SU-DHL-6 (cell line): ENCODE results near the gene OTULIN.

ENCODE experiments used
- H2AFZ ChIP-seq: fragments of 200-600 bp; sonication (generic); 2 replicates; pipeline ENCODE4 v1.6.1; 2014; ENCODE audit warnings: low read depth, mild to moderate bottlenecking, moderate library complexity, mixed read lengths, antibody characterized with exemption, low read length; ENCODE audit not compliant: severe bottlenecking
- H3F3A ChIP-seq: fragments of 200-600 bp; shearing (Covaris generic); 2 replicates; pipeline ENCODE4 v1.6.0; 2016; ENCODE audit warnings: antibody characterized with exemption, mild to moderate bottlenecking; ENCODE audit not compliant: insufficient read depth
- H3K27ac ChIP-seq: fragments of 200-600 bp; sonication (generic); 2 replicates; pipeline ENCODE4 v1.5.1; 2016; ENCODE audit warnings: low read depth, mild to moderate bottlenecking, low read length, moderate library complexity, mixed read lengths
- H3K27me3 ChIP-seq: fragments of 200-600 bp; sonication (generic), shearing (Covaris generic); 2 replicates; pipeline ENCODE4 v1.6.0; 2014; ENCODE audit warnings: mild to moderate bottlenecking, low read length
- H3K36me3 ChIP-seq: fragments of 200-600 bp; sonication (generic); 2 replicates; pipeline ENCODE4 v1.6.1; 2014; ENCODE audit warnings: mild to moderate bottlenecking, low read length, mixed read lengths
- H3K4me2 ChIP-seq: fragments of 300-600, 200-600 bp; shearing (Covaris generic), sonication (generic); 2 replicates; pipeline ENCODE4 v1.6.0; 2014; ENCODE audit warnings: low read length, low read depth, mild to moderate bottlenecking; ENCODE audit not compliant: poor library complexity, severe bottlenecking
- H3K4me3 ChIP-seq: fragments of 200-600 bp; sonication (generic); 2 replicates; pipeline ENCODE4 v1.5.1; 2014; ENCODE audit warnings: antibody characterized with exemption, low read length, mild to moderate bottlenecking, mixed read lengths; ENCODE audit not compliant: insufficient read depth, poor library complexity, severe bottlenecking
- H3K79me2 ChIP-seq: fragments of 200-600 bp; sonication (generic); 2 replicates; pipeline ENCODE4 v1.6.1; 2014; ENCODE audit warnings: mild to moderate bottlenecking, low read length, moderate library complexity; ENCODE audit not compliant: insufficient read depth
- H3K9ac ChIP-seq: fragments of 200-600 bp; sonication (generic); 2 replicates; pipeline ENCODE4 v1.7.0; 2014; ENCODE audit warnings: mild to moderate bottlenecking, low read length
- H3K9me2 ChIP-seq: fragments of 200-600 bp; sonication (generic); replicated peaks from 2 replicates; pipeline ENCODE4 v1.6.1; 2014; ENCODE audit warnings: low read length; ENCODE audit not compliant: insufficient read depth
- H3K9me3 ChIP-seq: fragments of 200-600 bp; sonication (generic); 2 replicates; pipeline ENCODE4 v1.6.1; 2014; ENCODE audit warnings: low read length, mixed read lengths; ENCODE audit not compliant: insufficient read depth
- H4K20me1 ChIP-seq: fragments of 200-600 bp; sonication (generic); 2 replicates; pipeline ENCODE4 v1.6.1; 2014; ENCODE audit warnings: low read depth, mild to moderate bottlenecking, antibody characterized with exemption, low read length, moderate library complexity, mixed read lengths
- EZH2phosphoT487 ChIP-seq: fragments of 200-600 bp; sonication (generic), shearing (Covaris generic); conservative IDR thresholded peaks from 2 replicates; pipeline ENCODE4 v1.6.1; 2018; ENCODE audit warnings: mild to moderate bottlenecking, antibody characterized with exemption, low read length, moderate library complexity, mixed read lengths
- TF ChIP-seq, protein P1 (sequence below): fragments of 200-600 bp; sonication (generic); IDR thresholded peaks from one replicate; pipeline ENCODE4 v1.5.1; 2017; ENCODE audit warnings: antibody characterized with exemption, mild to moderate bottlenecking, low read length, moderate library complexity; ENCODE audit not compliant: insufficient read depth, poor library complexity, severe bottlenecking

Gene OTULIN

DNA sequence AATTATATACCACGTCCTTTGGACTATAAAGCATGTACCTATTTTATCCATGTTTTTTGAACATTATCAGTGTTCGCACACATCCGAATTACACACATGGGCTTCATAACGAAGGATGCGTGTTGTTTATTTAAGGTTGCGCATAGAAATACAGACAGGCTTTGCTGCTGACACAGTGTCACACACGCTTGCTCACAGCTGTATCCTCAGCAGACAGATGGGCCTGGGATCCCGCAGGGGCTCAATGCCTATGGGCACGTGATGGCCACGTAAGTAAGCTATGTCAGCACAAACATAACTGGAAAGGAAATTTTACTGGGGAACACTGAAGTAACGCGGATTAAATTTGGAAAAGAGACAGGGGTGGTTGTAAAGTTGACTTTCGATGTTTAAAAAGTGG, 76.6 kb downstream of the OTULIN start:
- H3K36me3 ChIP-seq, result peaks cover 6% of the 10 kb centered on the region; the same call in 1 of the 2 replicates
- 0 out of 2 replicates have a peak, but pooled peaks cover 4% of the 10 kb centered on the region for H3F3A ChIP-seq
- H4K20me1 ChIP-seq, result no peaks in the 10 kb centered on the region
- no peak overlapping the region for H3K27ac ChIP-seq
- no peaks in the 10 kb centered on the region for H3K9me3 ChIP-seq
- H3K4me3 ChIP-seq, result no peak overlapping the region
- no peak overlapping the region for H3K9ac ChIP-seq
- no peaks in the 10 kb centered on the region for H3K27me3 ChIP-seq
- no peak overlapping the region for H3K4me2 ChIP-seq
- H3K79me2 ChIP-seq, result no peaks in the 10 kb centered on the region
- H2AFZ ChIP-seq, result no peak overlapping the region
- no peaks in the 10 kb centered on the region for H3K9me2 ChIP-seq
- no peak for TF ChIP-seq EZH2phosphoT487
- TF ChIP-seq, protein P1, sequence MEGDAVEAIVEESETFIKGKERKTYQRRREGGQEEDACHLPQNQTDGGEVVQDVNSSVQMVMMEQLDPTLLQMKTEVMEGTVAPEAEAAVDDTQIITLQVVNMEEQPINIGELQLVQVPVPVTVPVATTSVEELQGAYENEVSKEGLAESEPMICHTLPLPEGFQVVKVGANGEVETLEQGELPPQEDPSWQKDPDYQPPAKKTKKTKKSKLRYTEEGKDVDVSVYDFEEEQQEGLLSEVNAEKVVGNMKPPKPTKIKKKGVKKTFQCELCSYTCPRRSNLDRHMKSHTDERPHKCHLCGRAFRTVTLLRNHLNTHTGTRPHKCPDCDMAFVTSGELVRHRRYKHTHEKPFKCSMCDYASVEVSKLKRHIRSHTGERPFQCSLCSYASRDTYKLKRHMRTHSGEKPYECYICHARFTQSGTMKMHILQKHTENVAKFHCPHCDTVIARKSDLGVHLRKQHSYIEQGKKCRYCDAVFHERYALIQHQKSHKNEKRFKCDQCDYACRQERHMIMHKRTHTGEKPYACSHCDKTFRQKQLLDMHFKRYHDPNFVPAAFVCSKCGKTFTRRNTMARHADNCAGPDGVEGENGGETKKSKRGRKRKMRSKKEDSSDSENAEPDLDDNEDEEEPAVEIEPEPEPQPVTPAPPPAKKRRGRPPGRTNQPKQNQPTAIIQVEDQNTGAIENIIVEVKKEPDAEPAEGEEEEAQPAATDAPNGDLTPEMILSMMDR, result no peak

DNA sequence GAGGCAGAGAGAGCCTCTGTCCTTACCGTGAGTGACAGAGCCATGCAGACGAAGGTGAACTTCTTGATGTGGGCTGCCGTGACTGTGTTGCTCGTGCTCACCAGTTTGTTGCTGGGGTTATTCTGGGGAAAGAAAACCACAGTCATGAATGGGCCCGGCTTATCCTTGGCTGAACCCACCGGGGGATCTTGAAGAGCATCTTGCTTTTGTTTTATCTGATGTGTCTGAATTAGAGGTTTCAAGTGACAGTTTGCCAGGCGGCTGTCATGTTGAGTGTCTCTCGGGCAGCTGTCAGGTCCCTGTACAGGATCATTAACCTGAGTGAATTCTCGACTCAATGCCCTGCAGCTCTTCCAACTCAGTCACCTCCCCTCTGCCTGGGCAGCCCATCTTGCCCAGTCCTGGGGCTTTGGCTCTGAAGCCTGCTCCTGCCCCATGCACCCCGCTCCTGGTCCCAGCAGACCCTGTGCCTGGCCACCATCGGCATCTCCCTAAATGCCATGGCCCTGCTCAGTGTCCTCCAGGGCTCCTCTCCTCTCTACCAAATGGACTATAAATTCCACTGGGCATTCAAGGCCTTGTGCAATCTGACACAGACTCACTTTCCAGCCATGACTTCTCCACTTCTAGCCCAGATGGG, 77.4 kb downstream of the OTULIN start:
- no peaks in the 10 kb centered on the region for H4K20me1 ChIP-seq
- 0 out of 2 replicates have a peak, but pooled peaks cover 4% of the 10 kb centered on the region for H3F3A ChIP-seq
- H3K9me3 ChIP-seq, result no peaks in the 10 kb centered on the region
- no peak overlapping the region for H2AFZ ChIP-seq
- H3K9ac ChIP-seq, result no peak overlapping the region
- H3K4me2 ChIP-seq, result no peak overlapping the region
- peaks cover 6% of the 10 kb centered on the region; the same call in 1 of the 2 replicates for H3K36me3 ChIP-seq
- H3K9me2 ChIP-seq, result no peaks in the 10 kb centered on the region
- TF ChIP-seq, protein P1, result no peak
- no peak for TF ChIP-seq EZH2phosphoT487
- H3K79me2 ChIP-seq, result no peaks in the 10 kb centered on the region
- H3K4me3 ChIP-seq, result no peak overlapping the region
- no peaks in the 10 kb centered on the region for H3K27me3 ChIP-seq
- H3K27ac ChIP-seq, result 0 out of 2 replicates have a peak overlapping the region, but pooled peaks have one; percentile 37

DNA sequence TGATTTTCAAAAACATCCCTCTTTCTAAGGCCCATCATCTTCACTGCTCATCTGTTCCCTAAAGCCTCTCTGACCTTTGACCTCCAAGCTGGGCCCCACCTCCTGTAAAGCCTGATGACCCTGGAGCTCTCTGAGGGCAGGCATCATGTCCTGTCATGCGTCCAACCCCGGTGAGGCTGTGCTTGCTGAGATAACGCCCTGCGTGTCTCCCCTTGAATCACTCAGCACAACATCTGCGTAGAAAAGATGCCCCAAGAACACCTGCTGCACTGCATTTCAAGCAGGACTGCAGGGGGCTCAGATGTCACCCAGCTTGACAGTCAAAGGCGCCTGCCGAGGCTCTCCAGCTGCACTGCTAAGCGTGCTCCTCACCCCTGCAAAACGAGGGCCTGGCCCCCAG, 78.0 kb downstream of the OTULIN start:
- Histone ChIP-seq H3K4me2 (no peak overlapping the region), H3K27ac (peak overlapping the region; percentile 79; the same call in 1 of the 2 replicates), H3K27me3 (no peaks in the 10 kb centered on the region), H4K20me1 (no peaks in the 10 kb centered on the region), H3K4me3 (no peak overlapping the region), H3K36me3 (peaks cover 6% of the 10 kb centered on the region; the same call in 1 of the 2 replicates), H3K9ac (no peak overlapping the region), H3K9me2 (no peaks in the 10 kb centered on the region), H3F3A (0 out of 2 replicates have a peak, but pooled peaks cover 4% of the 10 kb centered on the region), H3K9me3 (no peaks in the 10 kb centered on the region), H3K79me2 (no peaks in the 10 kb centered on the region), H2AFZ (no peak overlapping the region)
- TF ChIP-seq EZH2phosphoT487, result no peak
- TF ChIP-seq, protein P1, result no peak
